Activated naive CD8-positive, alpha-beta T cell treated with anti-CD3 and anti-CD28 coated beads, Interleukin-2, amount 50 U/mL, for 24 hours (primary cell): ENCODE results near the gene CHGA.

Source experiments
- ATAC-seq: fragments of 150-1000 bp; cut with Tn5 transposase; one replicate; pipeline ENCODE4 v1.10.0; 2021
- DNase-seq: peaks from one replicate; pipeline ENCODE4 v3.0.0; 2021
- H3K27ac Mint-ChIP-seq: one replicate; pipeline ENCODE4 v1.8.0; 2021; ENCODE audit warnings: mild to moderate bottlenecking, mixed read lengths
- H3K27me3 Mint-ChIP-seq: one replicate; pipeline ENCODE4 v1.8.0; 2021; ENCODE audit warnings: mixed read lengths
- H3K36me3 Mint-ChIP-seq: one replicate; pipeline ENCODE4 v1.8.0; 2021; ENCODE audit warnings: low read depth, mixed read lengths
- H3K4me1 Mint-ChIP-seq: one replicate; pipeline ENCODE4 v1.8.0; 2021; ENCODE audit warnings: mixed read lengths
- H3K4me3 Mint-ChIP-seq: one replicate; pipeline ENCODE4 v1.8.0; 2021; ENCODE audit warnings: mild to moderate bottlenecking, moderate library complexity, mixed read lengths
- H3K9me3 Mint-ChIP-seq: one replicate; pipeline ENCODE4 v1.8.0; 2021; ENCODE audit warnings: mixed read lengths

The CHGA gene

GRCh38 chr14:92964124-92965109 lies 41.5 kb downstream of the CHGA start:
- ATAC-seq (no peak), DNase-seq (no peak)
- Mint-ChIP-seq H3K9me3 (no peaks in the 10 kb centered on the region), H3K4me1 (peaks cover 10% of the 10 kb centered on the region), H3K36me3 (peaks cover 5% of the 10 kb centered on the region), H3K27me3 (no peaks in the 10 kb centered on the region), H3K4me3 (no peak overlapping the region), H3K27ac (peak overlapping the region; percentile 14)

- Mint-ChIP-seq H3K27me3 (no peaks in the 10 kb centered on the region), H3K36me3 (peaks cover 5% of the 10 kb centered on the region), H3K9me3 (no peaks in the 10 kb centered on the region), H3K4me1 (peaks cover 10% of the 10 kb centered on the region), H3K4me3 (no peak overlapping the region), H3K27ac (no peak overlapping the region)
- DNase-seq (no peak), ATAC-seq (no peak)
Observed at GRCh38 chr14:92965281-92965680, 42.3 kb downstream of the CHGA start.

- Mint-ChIP-seq H3K36me3 (peaks cover 7% of the 10 kb centered on the region), H3K27ac (no peak overlapping the region), H3K9me3 (no peaks in the 10 kb centered on the region), H3K4me3 (no peak overlapping the region), H3K4me1 (peaks cover 10% of the 10 kb centered on the region), H3K27me3 (no peaks in the 10 kb centered on the region)
- no peak for DNase-seq
- ATAC-seq: no peak
Observed at GRCh38 chr14:92967346-92967926, 44.5 kb downstream of the CHGA start.

- no peaks in the 10 kb centered on the region for H3K9me3 Mint-ChIP-seq
- H3K27me3 Mint-ChIP-seq: no peaks in the 10 kb centered on the region
- peaks cover 10% of the 10 kb centered on the region for H3K4me1 Mint-ChIP-seq
- ATAC-seq (no peak), DNase-seq (no peak)
- no peak overlapping the region for H3K27ac Mint-ChIP-seq
- no peak overlapping the region for H3K4me3 Mint-ChIP-seq
- H3K36me3 Mint-ChIP-seq: peaks cover 12% of the 10 kb centered on the region
Observed at GRCh38 chr14:92968291-92969020, 45.5 kb downstream of the CHGA start.

GRCh38 chr14:92969430-92969829 lies 46.5 kb downstream of the CHGA start:
- Mint-ChIP-seq H3K4me1 (peaks cover 10% of the 10 kb centered on the region), H3K27ac (no peak overlapping the region)

GRCh38 chr14:92969871-92970270 lies 46.9 kb downstream of the CHGA start:
- peaks cover 17% of the 10 kb centered on the region for H3K36me3 Mint-ChIP-seq
- no peak for ATAC-seq
- no peak for DNase-seq
- H3K9me3 Mint-ChIP-seq: no peaks in the 10 kb centered on the region
- H3K4me1 Mint-ChIP-seq: peaks cover 10% of the 10 kb centered on the region
- H3K4me3 Mint-ChIP-seq: no peak overlapping the region
- H3K27ac Mint-ChIP-seq: no peak overlapping the region
- H3K27me3 Mint-ChIP-seq: no peaks in the 10 kb centered on the region

More at GRCh38 chr14:92969430-92969829, 46.5 kb downstream of the CHGA start:
- ATAC-seq (no peak), DNase-seq (no peak)
- no peaks in the 10 kb centered on the region for H3K9me3 Mint-ChIP-seq
- H3K36me3 Mint-ChIP-seq: peaks cover 16% of the 10 kb centered on the region
- H3K27me3 Mint-ChIP-seq: no peaks in the 10 kb centered on the region
- H3K4me3 Mint-ChIP-seq: no peak overlapping the region

GRCh38 chr14:92970271-92970670 lies 47.3 kb downstream of the CHGA start:
- ATAC-seq: peak; percentile 21
- Mint-ChIP-seq H3K27me3 (no peaks in the 10 kb centered on the region), H3K36me3 (peaks cover 20% of the 10 kb centered on the region), H3K27ac (no peak overlapping the region), H3K9me3 (no peaks in the 10 kb centered on the region), H3K4me1 (peaks cover 9% of the 10 kb centered on the region), H3K4me3 (no peak overlapping the region)
- no peak for DNase-seq

GRCh38 chr14:92971601-92972180 lies 48.7 kb downstream of the CHGA start:
- Mint-ChIP-seq H3K4me1 (peaks cover 8% of the 10 kb centered on the region), H3K4me3 (no peak overlapping the region), H3K27ac (no peak overlapping the region), H3K9me3 (peaks cover 13% of the 10 kb centered on the region), H3K36me3 (peaks cover 34% of the 10 kb centered on the region), H3K27me3 (no peaks in the 10 kb centered on the region)
- no peak for ATAC-seq
- DNase-seq: no peak

- Mint-ChIP-seq H3K36me3 (peaks cover 45% of the 10 kb centered on the region), H3K27ac (no peak overlapping the region), H3K27me3 (no peaks in the 10 kb centered on the region), H3K4me1 (no peaks in the 10 kb centered on the region), H3K4me3 (no peak overlapping the region), H3K9me3 (peaks cover 28% of the 10 kb centered on the region)
- DNase-seq (peak; percentile 65), ATAC-seq (no peak)
Observed at GRCh38 chr14:92973261-92973797, 50.4 kb downstream of the CHGA start.

GRCh38 chr14:92973798-92974372 lies 50.9 kb downstream of the CHGA start:
- Mint-ChIP-seq H3K4me1 (no peaks in the 10 kb centered on the region), H3K27ac (no peak overlapping the region), H3K9me3 (peaks cover 30% of the 10 kb centered on the region), H3K27me3 (no peaks in the 10 kb centered on the region), H3K4me3 (no peak overlapping the region), H3K36me3 (peaks cover 50% of the 10 kb centered on the region)
- ATAC-seq: peak; percentile 11
- no peak for DNase-seq

- no peaks in the 10 kb centered on the region for H3K4me1 Mint-ChIP-seq
- peaks cover 38% of the 10 kb centered on the region for H3K9me3 Mint-ChIP-seq
- no peak overlapping the region for H3K27ac Mint-ChIP-seq
- DNase-seq (no peak), ATAC-seq (no peak)
- peaks cover 59% of the 10 kb centered on the region for H3K36me3 Mint-ChIP-seq
- no peak overlapping the region for H3K4me3 Mint-ChIP-seq
- no peaks in the 10 kb centered on the region for H3K27me3 Mint-ChIP-seq
Observed at GRCh38 chr14:92974541-92975345, 51.8 kb downstream of the CHGA start.

GRCh38 chr14:92976268-92976667 lies 53.3 kb downstream of the CHGA start:
- Mint-ChIP-seq H3K36me3 (peaks cover 73% of the 10 kb centered on the region), H3K9me3 (peaks cover 42% of the 10 kb centered on the region)

GRCh38 chr14:92978229-92979021 lies 55.5 kb downstream of the CHGA start:
- no peak overlapping the region for H3K4me3 Mint-ChIP-seq
- no peaks in the 10 kb centered on the region for H3K4me1 Mint-ChIP-seq
- ATAC-seq: no peak
- H3K9me3 Mint-ChIP-seq: peaks cover 44% of the 10 kb centered on the region
- H3K36me3 Mint-ChIP-seq: peaks cover 79% of the 10 kb centered on the region
- no peak for DNase-seq
- no peaks in the 10 kb centered on the region for H3K27me3 Mint-ChIP-seq
- no peak overlapping the region for H3K27ac Mint-ChIP-seq

More at GRCh38 chr14:92976268-92976667, 53.3 kb downstream of the CHGA start:
- DNase-seq (no peak), ATAC-seq (no peak)
- Mint-ChIP-seq H3K4me1 (no peaks in the 10 kb centered on the region), H3K27me3 (no peaks in the 10 kb centered on the region), H3K4me3 (no peak overlapping the region), H3K27ac (no peak overlapping the region)
